Osteocyte (in vitro differentiated cells): ENCODE measurements around the gene UMODL1. TPM values are rescaled to one million over a fixed set of nuclear protein-coding genes. Genes with fewer than 3 reads are reported as not detected.

Experiments used
- DNase-seq: peaks from one replicate; pipeline ENCODE4 v3.0.0; 2021; ENCODE audit warnings: mixed read lengths; ENCODE audit not compliant: unreplicated experiment; ENCODE audit errors: extremely low spot score
- H3K27ac Mint-ChIP-seq: one replicate; pipeline ENCODE4 v1.8.0; 2021; ENCODE audit warnings: mild to moderate bottlenecking, mixed read lengths; ENCODE audit not compliant: unreplicated experiment
- H3K27me3 Mint-ChIP-seq: one replicate; pipeline ENCODE4 v1.8.0; 2021; ENCODE audit warnings: mixed read lengths; ENCODE audit not compliant: unreplicated experiment
- H3K36me3 Mint-ChIP-seq: one replicate; pipeline ENCODE4 v1.8.0; 2021; ENCODE audit warnings: mixed read lengths; ENCODE audit not compliant: unreplicated experiment
- H3K4me1 Mint-ChIP-seq: one replicate; pipeline ENCODE4 v1.8.0; 2021; ENCODE audit warnings: mixed read lengths; ENCODE audit not compliant: unreplicated experiment
- H3K4me3 Mint-ChIP-seq: one replicate; pipeline ENCODE4 v1.8.0; 2021; ENCODE audit warnings: mild to moderate bottlenecking, moderate library complexity, mixed read lengths; ENCODE audit not compliant: unreplicated experiment
- H3K9me3 Mint-ChIP-seq: one replicate; pipeline ENCODE4 v1.8.0; 2021; ENCODE audit warnings: mixed read lengths; ENCODE audit not compliant: unreplicated experiment
- total RNA-seq: library from RNA; stranded (reverse); gene quantifications from 2 replicates; pipeline ENCODE4 v1.2.1, GENCODE V29; 2021
- TF ChIP-seq, protein P1 (sequence below): fragments of 200-600 bp; sonication (generic); IDR thresholded peaks from 2 replicates; pipeline ENCODE4 v1.5.0; 2021; ENCODE audit warnings: antibody characterized with exemption, mild to moderate bottlenecking, moderate library complexity

UMODL1 gene
- total RNA-seq, 1 donor from 2014 or later = not detected

DNA sequence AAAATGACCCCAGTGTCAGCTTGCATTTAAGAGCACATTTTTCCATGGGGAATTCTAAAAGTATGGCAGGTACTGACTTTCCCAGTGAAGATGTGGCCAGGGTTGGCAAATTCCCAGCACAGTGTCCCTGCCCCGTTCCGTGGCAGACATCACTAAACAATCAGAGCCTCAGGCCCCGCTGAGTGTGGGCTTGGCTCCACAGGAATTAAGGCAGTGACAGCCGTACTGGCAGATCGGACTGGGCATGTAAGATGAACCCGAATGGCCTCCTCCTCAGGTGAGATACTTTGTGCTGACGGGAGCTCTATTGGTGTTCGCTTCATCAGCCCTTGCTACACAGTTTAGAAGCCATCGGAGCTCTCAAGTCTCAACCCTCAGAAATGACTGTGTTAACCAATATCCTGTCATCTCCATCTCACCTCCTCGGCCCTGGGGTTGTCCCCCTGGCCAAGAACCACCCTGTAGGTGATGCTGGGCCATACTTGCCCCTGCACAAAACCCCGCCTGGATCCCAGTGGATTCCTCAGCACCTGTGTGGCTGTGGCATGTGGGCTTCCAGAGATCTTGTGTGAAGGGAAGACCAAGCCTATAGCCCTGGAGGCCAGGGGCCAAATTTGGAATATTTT lies 118.9 kb downstream of the UMODL1 start:
- no peak overlapping the region for H3K4me3 Mint-ChIP-seq
- no peaks in the 10 kb centered on the region for H3K4me1 Mint-ChIP-seq
- H3K36me3 Mint-ChIP-seq = no peaks in the 10 kb centered on the region
- H3K27ac Mint-ChIP-seq = no peak overlapping the region
- H3K9me3 Mint-ChIP-seq = no peaks in the 10 kb centered on the region
- peaks cover 42% of the 10 kb centered on the region for H3K27me3 Mint-ChIP-seq
- TF ChIP-seq, protein P1, sequence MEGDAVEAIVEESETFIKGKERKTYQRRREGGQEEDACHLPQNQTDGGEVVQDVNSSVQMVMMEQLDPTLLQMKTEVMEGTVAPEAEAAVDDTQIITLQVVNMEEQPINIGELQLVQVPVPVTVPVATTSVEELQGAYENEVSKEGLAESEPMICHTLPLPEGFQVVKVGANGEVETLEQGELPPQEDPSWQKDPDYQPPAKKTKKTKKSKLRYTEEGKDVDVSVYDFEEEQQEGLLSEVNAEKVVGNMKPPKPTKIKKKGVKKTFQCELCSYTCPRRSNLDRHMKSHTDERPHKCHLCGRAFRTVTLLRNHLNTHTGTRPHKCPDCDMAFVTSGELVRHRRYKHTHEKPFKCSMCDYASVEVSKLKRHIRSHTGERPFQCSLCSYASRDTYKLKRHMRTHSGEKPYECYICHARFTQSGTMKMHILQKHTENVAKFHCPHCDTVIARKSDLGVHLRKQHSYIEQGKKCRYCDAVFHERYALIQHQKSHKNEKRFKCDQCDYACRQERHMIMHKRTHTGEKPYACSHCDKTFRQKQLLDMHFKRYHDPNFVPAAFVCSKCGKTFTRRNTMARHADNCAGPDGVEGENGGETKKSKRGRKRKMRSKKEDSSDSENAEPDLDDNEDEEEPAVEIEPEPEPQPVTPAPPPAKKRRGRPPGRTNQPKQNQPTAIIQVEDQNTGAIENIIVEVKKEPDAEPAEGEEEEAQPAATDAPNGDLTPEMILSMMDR = no peak
- peak; percentile 82 for DNase-seq

DNA sequence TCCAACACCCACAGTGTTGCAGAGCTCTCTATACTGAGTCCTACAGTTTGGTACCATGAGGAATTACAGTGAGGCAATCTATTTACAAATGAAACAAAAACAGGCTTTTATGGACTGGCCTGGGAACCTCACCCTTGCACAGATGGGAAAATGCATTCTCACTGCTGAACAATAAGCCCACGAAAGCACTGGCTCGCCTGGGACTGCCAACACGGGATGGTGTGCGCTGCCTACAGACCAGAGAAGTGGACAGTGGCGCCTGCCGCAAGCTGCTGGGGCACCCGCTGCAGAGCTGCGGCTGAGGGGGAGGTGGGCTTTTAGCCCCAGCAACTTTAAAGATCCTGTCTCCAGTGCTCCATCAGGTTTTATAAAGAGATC lies 119.4 kb downstream of the UMODL1 start:
- H3K9me3 Mint-ChIP-seq = no peaks in the 10 kb centered on the region
- peak; percentile 57 for DNase-seq
- peaks cover 46% of the 10 kb centered on the region for H3K27me3 Mint-ChIP-seq
- no peaks in the 10 kb centered on the region for H3K4me1 Mint-ChIP-seq
- H3K36me3 Mint-ChIP-seq = no peaks in the 10 kb centered on the region
- no peak overlapping the region for H3K4me3 Mint-ChIP-seq
- TF ChIP-seq, protein P1 = no peak
- no peak overlapping the region for H3K27ac Mint-ChIP-seq

DNA sequence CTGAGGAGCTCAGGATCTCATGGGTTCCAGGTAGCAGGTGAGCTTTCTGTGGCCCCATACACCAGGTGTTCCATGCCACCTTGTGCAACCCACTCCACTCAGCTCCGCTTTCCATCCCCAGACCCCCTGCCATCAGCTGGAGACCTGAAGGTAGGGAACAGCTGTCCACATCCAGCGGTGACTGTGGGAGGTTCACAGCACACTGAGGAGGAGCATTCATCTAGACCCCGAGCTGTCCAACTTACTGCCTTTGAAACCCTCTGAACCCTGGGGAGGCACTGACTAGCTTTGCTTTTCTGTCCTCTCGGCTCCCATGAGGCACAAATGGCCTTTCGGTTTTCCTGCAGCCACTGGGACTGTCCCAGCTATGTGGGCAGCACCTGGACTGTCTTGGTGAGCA lies 119.9 kb downstream of the UMODL1 start:
- TF ChIP-seq, protein P1 = no peak
- Mint-ChIP-seq H3K4me3 (no peak overlapping the region), H3K4me1 (no peaks in the 10 kb centered on the region), H3K27ac (no peak overlapping the region), H3K36me3 (no peaks in the 10 kb centered on the region), H3K27me3 (peaks cover 44% of the 10 kb centered on the region), H3K9me3 (no peaks in the 10 kb centered on the region)
- DNase-seq = peak; percentile 70

DNA sequence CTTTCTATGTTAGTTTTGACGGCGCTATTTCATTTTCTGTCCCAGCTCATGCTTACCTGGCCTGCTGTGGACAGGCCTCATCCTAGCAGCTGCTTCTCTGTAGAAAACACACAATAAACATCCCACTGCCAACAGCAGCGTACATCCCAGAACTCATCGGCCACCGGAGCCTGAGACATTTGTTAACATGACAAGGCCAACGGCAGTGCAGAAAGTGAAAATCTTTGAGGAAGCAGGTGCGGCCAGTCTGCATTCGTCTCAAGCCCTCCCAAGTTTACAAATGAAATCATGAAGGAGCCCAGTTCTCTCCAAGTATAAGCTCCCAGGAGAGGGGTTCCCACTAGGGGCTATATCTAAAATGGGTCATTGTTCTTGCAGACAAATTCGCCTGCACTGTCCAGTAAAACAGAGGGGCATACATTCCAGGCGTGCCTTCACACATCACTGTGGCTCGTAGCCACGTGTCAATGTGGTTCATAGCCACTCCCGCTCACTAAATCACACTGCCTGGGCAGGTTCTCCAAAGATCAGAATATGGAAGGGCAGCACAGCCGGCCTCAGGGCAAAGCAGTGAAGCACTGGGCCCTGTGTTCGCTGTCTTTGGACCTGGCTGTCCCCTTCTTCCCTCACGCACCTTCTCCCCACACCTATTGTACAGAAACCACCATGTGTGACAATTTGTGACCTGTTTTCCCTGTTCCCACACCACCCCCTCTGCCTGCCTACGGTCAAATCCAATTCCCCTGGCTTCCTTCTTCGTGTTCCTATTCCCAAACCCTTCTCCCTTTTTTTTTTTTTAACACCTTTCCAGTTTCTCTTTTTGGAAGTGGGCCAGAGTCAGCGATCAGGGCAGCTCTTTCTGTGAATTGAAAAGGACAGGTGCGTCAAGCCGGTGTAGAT lies 120.8 kb downstream of the UMODL1 start:
- Mint-ChIP-seq H3K27ac (no peak overlapping the region), H3K4me1 (no peaks in the 10 kb centered on the region), H3K36me3 (no peaks in the 10 kb centered on the region), H3K27me3 (peaks cover 43% of the 10 kb centered on the region), H3K9me3 (no peaks in the 10 kb centered on the region), H3K4me3 (no peak overlapping the region)
- peak; percentile 70 for DNase-seq
- TF ChIP-seq, protein P1 = no peak

Other genes with a start within 250 kb of the UMODL1 start
- gene PRDM15, start 192.0 kb upstream of the UMODL1 start, total RNA-seq = 6.6 and 11.4 TPM in 2 replicates
- 13.1 and 19.4 TPM in 2 replicates for gene C2CD2, start 117.3 kb upstream of the UMODL1 start, total RNA-seq
- 20.3 and 20.9 TPM in 2 replicates for gene ZBTB21, start 61.0 kb upstream of the UMODL1 start, total RNA-seq
- 16.5 TPM in 2 replicates for gene ABCG1, start 147.8 kb downstream of the UMODL1 start, total RNA-seq
- 46.1 and 50.3 TPM in 2 replicates for gene TFF3, start 244.1 kb downstream of the UMODL1 start, total RNA-seq